ENCODE results near the gene NPY1R.

Gene NPY1R

GRCh38 chr4:163332526-163333406 lies at the start of gene NPY1R:
Gene NPY1R (minus strand): TSS chr4:163332596. CDS start chr4:163326554, 6,042 bp downstream.
- no peak for DNase-seq (ENCODE audit: low read depth in 3 of 3)

DNA sequence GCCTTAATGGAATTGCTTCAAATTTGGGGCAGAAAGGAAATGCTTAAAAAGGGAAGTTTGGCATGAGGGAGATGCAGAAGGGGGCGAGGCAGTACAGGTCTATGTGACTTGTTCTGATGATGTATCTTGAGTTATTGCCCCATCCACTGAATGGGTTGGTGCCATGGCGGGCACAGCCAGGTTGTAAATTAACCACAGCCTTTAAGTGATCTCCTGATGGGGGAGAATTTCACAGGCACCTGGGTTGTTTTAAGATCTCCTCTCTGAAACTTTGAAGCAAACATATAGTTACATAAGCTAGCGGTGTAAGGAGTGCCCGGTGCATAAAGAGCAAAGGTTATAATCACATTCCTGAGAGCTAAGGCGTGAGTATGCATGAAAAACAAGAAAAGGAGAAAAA lies 48.3 kb upstream of the NPY1R start:
- no peak for DNase-seq (ENCODE audit: low read depth in 3 of 3)

DNA sequence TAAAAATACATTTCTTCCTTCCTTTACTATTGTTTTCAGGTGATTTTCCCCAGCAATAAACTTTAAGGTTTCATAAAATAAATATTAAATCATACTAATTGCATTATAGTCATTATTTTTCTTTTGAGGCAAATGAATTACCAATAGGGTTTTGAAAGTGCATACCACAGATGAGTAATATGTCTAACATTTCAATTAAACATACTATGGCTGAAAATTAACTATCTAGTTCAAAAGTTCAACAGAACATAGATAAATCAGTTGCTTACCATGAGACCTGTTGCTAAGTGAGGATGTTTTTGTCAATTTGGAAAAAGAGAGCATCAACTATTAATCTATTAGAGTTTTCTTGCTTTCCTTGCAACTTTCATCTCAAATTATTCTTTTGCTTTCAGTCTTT lies 46.3 kb upstream of the NPY1R start:
- DNase-seq (ENCODE audit: low read depth in 3 of 3): no peak

- no peak for DNase-seq (ENCODE audit: low read depth in 3 of 3)
Measured at GRCh38 chr4:163372029-163372428, 39.6 kb upstream of the NPY1R start.

DNA sequence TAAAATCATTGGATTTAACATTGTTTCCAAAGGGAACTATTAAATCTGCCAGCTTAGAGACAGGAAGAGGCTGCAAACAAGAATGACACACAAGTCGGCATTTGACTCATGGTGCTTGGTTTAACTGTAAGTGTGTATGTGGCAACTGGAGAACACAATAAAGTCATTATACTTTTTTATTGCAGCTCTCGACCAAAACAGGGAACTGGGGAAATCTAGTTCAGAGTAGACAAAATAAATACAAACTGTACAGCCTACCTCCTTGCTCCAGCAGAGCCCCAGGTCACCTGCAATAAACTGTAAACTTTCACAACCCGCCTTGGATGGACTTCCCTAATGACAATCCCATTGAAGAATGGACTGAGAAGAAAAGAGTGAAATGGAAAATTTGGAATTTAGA lies 35.3 kb upstream of the NPY1R start:
- no peak for DNase-seq (ENCODE audit: low read depth in 3 of 3)

GRCh38 chr4:163356104-163356503 lies 23.7 kb upstream of the NPY1R start:
- DNase-seq (ENCODE audit: low read depth in 3 of 3): no peak

DNA sequence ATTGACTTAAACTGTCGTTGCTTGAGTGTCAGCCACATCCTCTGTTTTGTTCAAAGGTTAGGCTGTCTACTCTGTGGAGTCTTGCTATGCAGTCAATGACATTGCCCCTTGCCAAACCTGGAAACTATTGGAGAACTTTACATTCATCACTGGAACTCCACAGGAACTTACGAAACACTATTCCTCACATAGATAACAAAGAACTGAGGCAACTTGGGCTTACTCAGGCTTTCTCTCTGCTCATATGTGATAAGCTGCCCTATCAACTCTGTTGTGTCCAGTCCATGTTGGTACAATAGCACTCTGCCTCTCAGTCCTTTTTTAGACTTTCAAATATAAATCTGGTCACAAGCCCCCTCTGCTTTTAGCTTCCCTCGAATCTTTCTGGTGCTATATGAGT lies 20.7 kb upstream of the NPY1R start:
- no peak for DNase-seq (ENCODE audit: low read depth in 3 of 3)

- no peak for DNase-seq (ENCODE audit: low read depth in 3 of 3)
Measured at GRCh38 chr4:163350672-163351071, 18.3 kb upstream of the NPY1R start.

- DNase-seq (ENCODE audit: low read depth in 3 of 3): no peak
Measured at GRCh38 chr4:163344147-163345125, 12.0 kb upstream of the NPY1R start.

DNA sequence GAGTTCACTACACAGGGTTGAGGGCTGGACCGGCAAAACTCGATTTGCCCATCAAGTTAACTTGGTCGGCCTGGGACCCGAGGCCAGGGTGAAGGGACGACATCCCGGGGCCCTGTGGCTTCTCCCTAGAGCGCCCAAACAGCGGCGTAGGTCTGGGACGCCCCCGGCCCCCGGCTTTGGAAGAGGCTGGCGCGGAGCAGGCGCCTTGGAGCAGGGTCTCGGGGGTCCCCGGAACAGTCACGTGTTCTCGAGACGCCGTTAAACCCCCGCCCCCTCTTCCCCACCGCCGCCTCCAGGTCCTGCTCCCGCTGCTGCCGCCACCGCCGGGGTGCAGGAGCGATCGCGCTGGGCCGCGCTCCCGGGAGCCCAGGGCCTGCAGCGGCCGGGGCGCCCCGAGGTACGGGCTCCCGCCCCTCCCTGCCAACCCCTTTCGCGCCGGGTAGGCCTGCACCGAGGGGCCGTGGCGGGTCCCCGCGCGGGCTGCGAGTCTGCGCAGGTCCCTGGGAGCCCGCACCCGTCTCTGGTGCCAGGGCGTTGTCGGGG lies 11.3 kb upstream of the NPY1R start, which contains the start of gene NPY5R:
Gene NPY5R (plus strand): TSS at position 289 of the 543 bp plus-strand sequence. CDS start 6,382 bp downstream, outside the sequence.
- DNase-seq (ENCODE audit: low read depth in 3 of 3): no peak

GRCh38 chr4:163335384-163335783 lies 3.0 kb upstream of the NPY1R start:
- no peak for DNase-seq (ENCODE audit: low read depth in 3 of 3)

GRCh38 chr4:163331629-163332376 lies 593 bp downstream of the NPY1R start:
- DNase-seq (ENCODE audit: low read depth in 3 of 3): no peak

- no peak for DNase-seq (ENCODE audit: low read depth in 3 of 3)
Measured at GRCh38 chr4:163330916-163331628, 1.3 kb downstream of the NPY1R start.

DNA sequence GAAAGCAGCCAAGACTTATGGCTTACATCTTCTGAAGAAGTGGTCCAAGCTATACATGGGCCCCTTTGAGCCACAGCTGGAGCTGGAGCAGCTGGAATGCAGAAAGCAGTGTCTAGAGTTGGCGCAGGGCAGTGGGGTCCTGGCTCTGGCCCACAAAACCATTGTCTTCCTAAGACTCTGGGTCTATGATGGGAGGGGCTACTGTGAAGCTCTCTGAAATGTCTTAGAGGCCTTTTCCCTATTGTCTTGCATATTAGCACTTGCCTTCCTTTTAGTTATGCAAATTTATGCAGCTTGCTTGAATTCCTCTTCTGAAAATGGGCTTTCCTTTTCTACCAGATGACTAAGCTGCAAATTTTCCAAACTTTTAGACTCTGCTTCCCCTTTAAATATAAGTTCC lies 15.3 kb downstream of the NPY1R start:
- DNase-seq (ENCODE audit: low read depth in 3 of 3): no peak

- no peak for DNase-seq (ENCODE audit: low read depth in 3 of 3)
Measured at GRCh38 chr4:163309466-163309865, 22.9 kb downstream of the NPY1R start.

- DNase-seq (ENCODE audit: low read depth in 3 of 3): no peak
Measured at GRCh38 chr4:163303069-163303468, 29.3 kb downstream of the NPY1R start.

GRCh38 chr4:163300445-163300844 lies 32.0 kb downstream of the NPY1R start:
- DNase-seq (ENCODE audit: low read depth in 3 of 3): no peak

DNA sequence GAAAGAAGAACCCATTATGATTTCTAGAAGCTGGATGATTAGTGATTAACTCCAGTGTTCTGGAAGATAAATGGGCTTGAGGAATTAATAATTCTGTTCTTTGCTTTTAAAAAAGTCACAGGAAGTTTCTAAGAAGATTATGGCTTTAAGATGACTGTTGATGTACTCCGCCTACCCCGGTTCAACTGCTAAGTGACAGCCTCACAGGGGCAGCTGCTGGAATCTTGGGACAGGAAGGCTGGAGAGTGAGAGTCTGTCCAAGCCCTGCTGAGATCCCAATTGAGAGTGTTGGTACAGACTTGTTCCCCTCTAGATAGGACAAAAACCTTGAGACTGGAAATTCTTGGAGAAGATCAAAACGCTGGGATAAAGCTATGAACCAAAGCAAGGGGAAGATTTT lies 37.3 kb downstream of the NPY1R start:
- DNase-seq (ENCODE audit: low read depth in 3 of 3): no peak

- DNase-seq (ENCODE audit: low read depth in 3 of 3): no peak
Measured at GRCh38 chr4:163284304-163284703, 48.1 kb downstream of the NPY1R start.

DNA sequence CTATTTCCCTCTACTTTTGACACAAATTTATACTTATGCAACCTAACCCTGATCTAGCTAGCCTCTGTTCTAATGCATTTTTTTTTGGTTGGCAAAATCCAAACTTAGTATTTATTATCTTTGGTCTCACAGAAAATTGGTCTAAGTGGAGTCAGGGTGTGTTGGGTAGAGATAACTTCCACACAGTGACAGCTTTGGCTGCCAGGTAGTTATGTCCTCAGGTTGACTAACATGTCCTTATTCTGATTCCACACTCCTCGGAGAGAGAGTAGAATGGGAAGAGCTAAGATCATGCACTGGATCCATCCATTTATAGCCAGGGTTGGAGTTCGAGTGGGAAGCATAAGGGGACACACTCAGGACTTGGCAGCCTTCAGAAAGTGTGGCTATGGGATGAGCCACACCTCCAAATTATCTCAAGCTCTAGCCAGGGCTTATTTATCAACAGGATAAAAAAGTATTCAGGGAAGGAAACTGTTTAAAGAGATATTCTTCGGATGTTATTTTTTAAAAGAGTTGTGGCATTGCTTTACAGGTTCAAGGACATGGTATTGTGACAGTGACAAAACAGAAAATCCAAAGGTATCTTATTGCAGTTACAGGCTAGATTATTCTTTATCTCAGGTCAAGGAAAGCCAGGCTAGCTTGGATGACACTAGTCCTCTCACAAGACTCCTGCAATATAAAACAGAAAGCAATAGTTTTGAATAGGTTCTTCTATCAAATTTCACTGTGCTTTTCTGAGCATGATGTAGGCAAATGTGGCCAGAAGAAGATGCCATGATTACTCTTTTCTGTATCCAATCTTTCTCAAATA lies 51.5 kb downstream of the NPY1R start:
- DNase-seq (ENCODE audit: low read depth in 3 of 3): no peak

All from stimulated activated CD4-positive, alpha-beta T cell treated with anti-CD3 and anti-CD28 coated beads, TNF-alpha, amount 100 ng/mL, for 4 hours (primary cell).